CD1c-positive myeloid dendritic cell (primary cell): ENCODE results near the gene TNFRSF6B.
"Not testable (repeated sequence)": the region's sequence is repeated elsewhere in the genome, so short reads cannot be mapped to it uniquely, and the experiment has no call there.

Experiments used
- DNase-seq: peaks from one replicate; pipeline ENCODE4 v3.0.0-alpha.2; 2016; ENCODE audit errors: extremely low spot score

Gene TNFRSF6B

DNA sequence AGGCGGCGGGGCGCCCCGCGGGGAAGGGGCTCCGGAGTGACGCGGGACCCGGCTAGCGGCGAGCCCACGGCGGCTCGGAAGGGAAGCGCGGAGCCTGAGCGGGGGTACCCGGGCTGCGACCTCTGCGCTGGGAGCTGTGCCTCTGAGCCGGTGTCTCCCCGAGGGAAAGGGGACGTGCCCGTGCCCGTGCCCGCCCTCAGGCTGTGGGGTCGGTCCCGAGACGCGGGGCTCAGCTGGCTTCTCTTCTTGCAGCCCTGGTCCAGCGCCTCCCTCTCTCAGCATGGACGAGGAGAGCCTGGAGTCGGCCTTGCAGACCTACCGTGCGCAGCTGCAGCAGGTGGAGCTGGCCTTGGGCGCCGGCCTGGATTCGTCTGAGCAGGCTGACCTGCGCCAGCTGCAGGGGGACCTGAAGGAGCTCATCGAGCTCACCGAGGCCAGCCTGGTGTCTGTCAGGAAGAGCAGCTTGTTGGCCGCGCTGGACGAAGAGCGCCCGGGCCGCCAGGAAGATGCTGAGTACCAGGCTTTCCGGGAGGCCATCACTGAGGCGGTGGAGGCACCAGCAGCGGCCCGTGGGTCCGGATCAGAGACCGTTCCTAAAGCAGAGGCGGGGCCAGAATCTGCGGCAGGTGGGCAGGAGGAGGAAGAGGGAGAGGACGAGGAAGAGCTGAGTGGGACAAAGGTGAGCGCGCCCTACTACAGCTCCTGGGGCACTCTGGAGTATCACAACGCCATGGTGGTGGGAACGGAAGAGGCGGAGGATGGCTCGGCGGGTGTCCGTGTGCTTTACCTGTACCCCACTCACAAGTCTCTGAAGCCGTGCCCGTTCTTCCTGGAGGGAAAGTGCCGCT, 12.1 kb downstream of the TNFRSF6B start:
- peak; percentile 6 for DNase-seq

DNA sequence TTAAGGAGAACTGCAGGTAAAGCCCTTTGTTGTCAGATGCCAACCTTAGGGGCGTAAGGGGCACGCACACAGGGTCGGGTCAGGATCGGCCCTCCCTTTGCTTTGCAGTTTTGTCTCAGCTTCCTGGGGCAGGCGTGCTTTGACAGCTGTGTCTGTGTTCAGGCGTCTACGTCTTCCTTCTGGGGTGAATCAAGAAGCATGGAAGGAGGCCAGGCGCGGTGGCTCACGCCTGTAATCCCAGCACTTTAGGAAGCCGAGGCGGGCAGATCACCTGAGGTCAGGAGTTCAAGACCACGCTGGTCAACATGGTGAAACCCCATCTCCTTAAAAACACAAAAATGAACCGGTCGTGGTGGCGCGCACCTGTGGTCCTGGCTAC, 12.7 kb downstream of the TNFRSF6B start:
- no peak for DNase-seq

DNA sequence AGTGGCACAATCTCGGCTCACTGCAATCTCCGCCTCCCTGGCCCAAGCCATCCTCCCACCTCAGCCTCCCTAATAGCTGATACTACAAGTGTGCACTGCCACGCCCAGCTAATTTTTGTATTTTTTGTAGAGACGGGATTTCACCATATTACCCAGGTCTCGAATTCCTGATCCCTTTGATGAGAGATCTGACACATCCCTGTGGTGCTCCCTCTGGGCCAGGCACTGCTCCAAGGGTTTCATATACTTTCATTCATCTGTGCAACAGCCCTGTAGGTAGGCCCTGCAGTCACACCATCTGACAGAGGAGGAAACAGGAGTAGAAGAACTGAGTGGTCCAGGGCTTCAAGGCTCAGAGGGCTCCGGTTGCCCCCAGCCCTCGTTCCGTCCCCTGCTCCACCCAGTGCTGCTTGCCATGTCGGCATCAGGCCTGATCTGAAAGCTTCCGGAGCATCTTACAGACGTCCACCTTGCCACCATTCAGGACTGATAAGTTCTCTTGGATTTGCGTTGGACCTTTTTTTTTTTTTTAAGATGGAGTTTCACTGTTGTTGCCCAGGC, 14.7 kb downstream of the TNFRSF6B start:
- DNase-seq: no peak

DNA sequence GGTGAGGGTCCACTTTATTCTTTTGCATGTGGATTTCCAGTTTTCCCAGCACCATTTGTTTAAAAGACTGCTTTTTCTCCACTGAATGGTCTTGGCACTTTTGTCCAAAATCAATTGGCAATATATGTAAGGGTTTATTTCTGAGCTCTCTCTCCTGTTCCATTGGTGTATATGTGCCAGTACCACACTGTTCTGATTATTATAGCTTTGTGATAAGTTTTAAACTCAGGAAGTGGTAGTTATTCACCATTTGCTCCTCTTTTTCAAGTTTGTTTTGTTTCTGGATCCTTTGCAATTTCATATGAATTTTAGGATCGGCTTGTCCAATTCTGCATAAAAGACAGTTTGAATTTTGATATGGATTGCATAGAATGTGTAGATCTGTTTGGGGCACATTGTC, 15.7 kb downstream of the TNFRSF6B start:
- no peak for DNase-seq

DNA sequence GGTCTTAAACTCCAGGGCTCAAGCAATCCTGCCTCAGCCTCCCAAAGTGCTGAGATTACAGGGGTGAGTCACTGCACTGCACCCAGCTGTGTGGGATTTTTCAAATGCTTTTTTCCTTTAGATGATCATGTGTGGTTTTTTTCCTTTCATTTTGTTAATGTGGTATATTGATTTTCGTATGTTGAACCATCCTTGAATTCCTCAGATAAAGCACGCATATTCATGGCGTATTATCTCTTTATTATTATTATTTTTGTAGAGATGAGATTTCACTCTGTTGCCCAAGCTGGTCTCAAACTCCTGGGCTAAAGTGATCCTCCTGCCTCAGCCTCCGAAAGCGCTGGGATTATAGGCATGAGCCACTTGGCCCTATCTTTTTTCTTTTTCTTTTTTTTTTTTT, 18.4 kb downstream of the TNFRSF6B start:
- no peak for DNase-seq

DNA sequence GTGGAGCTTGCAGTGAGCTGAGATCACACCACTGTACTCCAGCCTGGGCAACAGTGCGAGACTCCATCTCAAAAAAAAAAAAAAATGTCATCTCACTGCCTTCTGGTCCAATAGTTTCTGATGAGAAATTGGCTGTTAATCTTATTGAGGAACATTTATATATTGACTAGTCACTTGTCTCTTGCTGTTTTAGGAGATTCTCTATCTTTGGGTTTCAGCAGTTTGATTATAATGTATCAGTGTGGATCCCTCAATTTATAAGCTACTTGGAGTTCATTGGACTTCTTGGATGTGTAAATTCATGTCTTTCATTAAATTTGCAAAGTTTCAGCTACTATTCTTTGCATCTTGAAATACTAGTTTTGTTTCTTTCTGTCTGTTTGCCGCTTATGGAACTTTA, 22.5 kb downstream of the TNFRSF6B start:
- DNase-seq: no peak

DNA sequence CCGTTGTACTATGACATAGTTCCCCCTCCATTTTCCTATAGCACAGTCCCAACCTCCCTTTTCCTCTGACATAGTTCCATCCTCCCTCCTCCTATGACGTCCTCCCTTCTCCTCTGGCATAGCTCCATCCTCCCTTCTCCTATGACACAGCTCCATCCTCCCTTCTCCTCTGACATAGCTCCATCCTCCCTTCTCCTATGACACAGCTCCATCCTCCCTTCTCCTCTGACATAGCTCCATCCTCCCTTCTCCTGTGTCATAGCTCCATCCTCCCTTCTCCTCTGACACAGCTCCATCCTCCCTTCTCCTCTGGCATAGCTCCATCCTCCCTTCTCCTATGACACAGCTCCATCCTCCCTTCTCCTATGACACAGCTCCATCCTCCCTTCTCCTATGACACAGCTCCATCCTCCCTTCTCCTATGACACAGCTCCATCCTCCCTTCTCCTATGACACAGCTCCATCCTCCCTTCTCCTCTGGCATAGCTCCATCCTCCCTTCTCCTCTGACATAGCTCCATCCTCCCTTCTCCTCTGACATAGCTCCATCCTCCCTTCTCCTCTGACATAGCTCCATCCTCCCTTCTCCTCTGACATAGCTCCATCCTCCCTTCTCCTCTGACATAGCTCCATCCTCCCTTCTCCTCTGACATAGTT, 26.6 kb downstream of the TNFRSF6B start:
- not testable (repeated sequence) for DNase-seq

DNA sequence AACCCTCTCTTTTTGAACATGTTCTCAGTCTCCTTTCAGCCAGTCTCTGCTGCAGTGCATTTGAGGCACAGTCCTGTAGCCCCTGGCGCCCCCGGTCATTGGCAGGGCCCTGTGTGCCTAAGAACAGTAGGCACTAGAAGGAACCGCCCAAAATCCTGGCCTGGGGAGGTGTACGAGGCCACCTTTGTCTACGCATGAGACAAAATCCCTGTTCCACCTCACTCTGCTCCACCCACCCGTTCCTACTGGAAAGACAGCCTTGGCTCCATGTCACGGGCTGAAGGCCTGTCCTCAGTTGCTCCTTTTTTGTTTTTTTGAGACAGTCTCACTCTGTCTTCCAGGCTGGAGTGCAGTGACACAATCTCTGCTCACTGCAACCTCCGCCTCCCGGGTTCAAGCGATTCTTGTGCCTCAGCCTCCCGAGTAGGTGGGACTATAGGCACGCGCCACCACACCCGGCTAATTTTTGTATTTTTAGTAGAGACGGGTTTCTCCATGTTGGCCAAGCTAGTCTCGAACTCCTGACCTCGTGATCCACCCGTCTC, 33.8 kb downstream of the TNFRSF6B start:
- not testable (repeated sequence) for DNase-seq

DNA sequence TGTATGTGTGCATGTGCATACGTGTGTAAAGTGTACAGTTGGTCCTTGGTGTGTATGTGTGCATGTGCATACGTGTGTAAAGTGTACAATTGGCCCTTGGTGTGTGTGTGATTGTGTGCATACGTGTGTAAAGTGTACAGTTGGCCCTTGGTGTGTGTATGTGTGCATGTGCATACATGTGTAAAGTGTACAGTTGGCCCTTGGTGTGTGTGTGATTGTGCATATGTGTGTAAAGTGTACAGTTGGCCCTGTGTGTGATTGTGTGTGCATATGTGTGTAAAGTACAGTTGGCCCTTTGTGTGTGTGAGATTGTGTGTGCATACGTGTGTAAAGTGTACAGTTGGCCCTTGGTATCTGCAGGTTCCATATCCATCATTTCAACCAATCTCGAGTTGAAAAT, 35.0 kb downstream of the TNFRSF6B start:
- no peak for DNase-seq

DNA sequence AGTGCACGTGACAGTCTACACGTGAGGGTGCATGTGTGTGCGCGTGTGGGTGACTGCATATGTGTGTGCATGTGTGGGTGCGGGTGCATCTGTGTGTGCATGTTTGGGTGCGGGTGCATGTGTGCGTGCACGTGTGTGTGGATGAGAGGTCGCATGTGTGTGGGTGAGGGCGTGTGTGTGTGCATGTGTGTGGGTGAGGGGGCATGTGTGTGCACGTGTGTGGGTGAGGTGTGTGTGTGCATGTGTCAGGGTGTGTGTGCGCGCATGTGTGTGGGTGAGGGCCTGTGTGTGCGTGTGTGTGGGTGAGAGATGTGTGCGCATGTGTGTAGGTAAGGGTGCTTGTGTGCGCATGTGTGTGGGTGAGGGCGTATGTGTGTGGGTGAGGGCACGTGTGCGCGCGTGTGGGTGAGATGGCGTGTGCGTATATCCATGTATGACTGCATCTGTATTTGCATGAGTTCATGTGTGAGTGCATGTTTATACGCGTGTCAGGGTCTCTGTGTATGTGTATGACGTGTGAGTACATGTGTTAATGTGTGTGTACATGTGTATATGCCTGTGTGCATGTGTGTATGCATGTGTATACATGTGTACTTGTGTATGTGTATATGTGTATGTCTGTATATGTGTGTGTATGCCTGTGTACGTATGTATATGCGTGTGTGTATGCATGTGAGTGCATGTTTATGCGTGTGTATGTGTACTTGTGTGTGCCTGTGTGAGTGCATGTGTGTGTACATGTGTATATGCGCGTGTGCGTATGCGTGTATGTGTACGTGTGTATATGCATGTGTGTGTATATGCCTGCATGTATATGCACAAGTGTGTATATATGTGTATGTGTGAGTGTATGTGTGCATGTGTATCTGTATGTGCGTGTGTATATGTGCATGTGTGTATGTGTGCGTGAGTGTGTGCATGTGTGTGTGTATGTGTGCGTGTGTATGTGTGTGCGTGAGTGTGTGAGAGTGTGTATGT, 36.0 kb downstream of the TNFRSF6B start:
- DNase-seq: no peak

DNA sequence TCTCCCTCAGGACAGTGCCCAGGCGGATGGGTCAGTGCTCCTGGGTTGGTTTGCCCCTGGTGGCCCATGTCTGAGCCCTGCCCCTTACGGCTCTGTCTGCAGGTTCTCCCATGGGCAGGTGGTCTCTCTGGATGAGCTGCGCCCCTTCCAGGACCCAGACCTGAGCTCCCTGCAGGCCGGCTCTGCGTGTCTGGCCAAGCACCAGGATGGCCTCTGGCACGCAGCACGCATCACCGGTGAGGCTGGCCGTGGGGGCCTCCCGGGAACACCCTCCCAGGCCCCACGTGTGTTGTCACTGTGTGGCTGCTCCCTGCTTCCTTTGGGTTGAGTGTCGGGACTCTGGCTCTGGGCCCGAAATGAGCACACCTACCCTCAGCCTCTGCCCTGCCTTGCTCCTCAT, 36.7 kb downstream of the TNFRSF6B start:
- no peak for DNase-seq

DNA sequence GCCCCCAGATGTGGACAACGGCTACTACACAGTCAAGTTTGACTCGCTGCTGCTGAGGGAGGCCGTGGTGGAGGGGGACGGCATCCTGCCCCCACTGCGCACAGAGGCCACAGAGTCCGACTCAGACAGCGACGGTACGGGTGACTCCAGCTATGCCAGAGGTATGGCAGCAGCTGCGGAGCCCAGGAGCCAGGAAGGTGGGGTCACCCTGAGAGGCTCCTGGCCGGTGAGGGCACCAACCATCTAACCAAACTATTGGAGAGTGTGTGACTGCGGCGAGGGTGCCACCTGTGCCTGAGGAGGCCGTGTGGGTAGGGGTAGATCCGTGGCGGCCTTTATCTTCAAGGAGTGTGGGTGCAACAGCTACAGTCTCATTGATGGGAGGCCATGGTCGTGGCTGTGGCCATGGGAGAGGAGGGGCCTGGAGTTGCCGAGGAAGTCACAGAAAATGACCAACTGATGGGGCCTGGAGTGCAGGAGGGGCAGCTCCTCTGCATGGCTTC, 37.2 kb downstream of the TNFRSF6B start:
- DNase-seq: no peak

DNA sequence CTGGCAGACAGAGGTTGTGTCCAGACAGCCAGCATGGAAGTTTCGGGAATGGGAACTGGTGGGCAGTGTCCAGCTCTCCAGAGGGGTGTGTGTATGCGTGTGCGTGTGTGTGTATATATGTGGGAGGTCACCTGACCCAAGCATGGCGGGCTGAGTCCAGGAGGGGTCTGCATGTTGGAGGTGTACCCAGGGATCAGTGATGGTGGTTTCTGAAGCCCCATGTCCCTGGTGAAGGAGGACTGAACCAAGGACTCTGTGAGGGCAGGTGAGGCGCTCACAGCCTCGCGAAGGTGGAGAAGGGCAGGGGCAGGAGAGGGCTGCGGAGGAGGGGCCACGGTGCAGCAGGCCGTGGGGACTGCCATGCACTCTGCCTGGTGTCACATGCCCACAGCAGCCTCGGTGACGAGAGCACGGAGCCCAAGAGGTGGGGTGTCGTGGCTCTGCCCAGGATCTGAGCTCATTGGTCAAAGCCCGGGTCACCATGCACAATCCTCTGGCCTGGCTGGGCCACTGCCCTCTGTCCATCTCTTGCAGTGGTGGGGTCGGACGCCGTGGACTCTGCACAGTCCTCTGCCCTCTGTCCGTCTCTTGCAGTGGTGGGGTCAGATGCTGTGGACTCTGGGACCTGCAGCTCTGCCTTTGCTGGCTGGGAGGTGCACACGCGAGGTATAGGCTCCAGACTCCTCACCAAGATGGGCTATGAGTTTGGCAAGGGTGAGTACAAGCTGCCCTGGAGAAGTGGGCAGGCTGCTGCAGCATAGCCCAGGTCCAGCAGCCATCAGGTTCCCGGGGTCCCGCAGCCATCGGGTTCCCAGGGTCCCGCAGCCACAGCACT, 37.9 kb downstream of the TNFRSF6B start:
- DNase-seq: no peak

DNA sequence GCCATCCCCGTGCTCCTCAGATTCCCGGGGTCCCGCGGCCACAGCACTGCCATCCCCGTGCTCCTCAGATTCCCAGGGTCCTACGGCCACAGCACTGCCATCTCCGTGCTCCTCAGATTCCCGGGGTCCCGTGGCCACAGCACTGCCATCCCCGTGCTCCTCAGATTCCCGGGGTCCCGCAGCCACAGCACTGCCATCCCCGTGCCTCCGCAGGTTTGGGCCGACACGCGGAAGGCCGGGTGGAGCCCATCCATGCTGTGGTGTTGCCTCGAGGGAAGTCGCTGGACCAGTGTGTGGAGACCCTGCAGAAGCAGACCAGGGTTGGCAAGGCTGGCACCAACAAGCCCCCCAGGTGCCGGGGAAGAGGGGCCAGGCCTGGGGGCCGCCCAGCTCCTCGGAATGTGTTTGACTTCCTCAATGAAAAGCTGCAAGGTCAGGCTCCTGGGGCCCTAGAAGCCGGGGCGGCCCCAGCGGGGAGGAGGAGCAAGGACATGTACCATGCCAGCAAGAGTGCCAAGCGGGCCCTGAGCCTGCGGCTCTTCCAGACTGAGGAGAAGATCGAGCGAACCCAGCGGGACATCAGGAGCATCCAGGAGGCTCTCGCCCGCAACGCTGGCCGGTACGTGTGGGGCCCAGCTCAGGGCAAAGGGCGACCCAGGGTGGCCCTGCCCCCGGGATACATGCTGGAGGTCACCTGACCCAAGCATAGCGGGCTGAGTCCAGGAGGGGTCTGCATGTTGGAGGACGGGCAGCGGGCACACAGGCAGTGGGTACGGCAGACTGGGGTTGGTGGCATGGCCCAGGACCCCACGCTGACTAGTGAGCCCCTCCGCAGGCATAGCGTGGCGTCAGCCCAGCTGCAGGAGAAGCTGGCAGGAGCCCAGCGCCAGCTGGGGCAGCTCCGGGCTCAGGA, 38.8 kb downstream of the TNFRSF6B start:
- DNase-seq: no peak

DNA sequence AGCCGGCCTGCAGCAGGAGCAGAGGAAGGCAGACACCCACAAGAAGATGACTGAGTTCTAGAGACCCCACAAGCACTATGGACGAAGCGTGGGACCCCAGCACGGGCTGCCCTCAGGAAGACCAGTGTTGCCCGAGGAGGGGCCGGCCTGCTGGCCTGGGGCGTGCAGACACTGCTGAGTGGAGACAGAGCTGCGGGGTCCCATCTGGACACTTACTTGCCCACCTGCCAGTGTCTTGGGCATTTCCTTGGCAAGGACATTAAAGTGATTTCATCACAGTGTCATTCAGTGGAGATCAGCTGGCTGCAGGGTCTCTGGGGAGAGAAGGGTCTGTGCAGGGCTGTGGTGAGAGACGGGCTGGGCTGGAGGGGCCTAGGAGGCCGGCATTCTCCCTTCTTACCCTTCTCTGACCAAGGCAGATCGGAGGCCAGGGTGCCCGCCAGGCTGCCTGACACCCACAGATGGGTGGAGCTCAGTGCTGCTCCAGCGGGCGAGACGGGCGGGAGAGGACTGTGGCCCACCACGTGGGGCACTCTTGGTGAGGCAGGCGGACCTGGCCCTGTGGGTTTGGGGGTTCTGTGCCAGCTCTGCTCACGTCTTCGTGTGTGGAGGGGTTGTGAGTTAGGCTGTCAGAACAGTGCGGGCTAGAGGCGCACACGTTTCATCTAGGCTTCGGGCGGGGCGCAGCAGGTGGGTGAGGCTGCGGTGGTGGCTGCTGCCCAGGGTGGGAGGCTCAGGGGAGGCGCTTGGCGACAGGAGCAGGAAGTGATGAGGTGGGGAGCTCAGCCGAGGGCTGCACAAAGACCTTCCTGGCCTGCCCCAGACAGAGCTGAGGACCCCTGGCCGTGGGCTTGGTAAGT, 39.6 kb downstream of the TNFRSF6B start, which contains the start of gene LIME1:
Gene LIME1 (plus strand): TSS at position 806 of the 860 bp plus-strand sequence. CDS start 886 bp downstream, outside the sequence.
- peak; percentile 44 for DNase-seq

DNA sequence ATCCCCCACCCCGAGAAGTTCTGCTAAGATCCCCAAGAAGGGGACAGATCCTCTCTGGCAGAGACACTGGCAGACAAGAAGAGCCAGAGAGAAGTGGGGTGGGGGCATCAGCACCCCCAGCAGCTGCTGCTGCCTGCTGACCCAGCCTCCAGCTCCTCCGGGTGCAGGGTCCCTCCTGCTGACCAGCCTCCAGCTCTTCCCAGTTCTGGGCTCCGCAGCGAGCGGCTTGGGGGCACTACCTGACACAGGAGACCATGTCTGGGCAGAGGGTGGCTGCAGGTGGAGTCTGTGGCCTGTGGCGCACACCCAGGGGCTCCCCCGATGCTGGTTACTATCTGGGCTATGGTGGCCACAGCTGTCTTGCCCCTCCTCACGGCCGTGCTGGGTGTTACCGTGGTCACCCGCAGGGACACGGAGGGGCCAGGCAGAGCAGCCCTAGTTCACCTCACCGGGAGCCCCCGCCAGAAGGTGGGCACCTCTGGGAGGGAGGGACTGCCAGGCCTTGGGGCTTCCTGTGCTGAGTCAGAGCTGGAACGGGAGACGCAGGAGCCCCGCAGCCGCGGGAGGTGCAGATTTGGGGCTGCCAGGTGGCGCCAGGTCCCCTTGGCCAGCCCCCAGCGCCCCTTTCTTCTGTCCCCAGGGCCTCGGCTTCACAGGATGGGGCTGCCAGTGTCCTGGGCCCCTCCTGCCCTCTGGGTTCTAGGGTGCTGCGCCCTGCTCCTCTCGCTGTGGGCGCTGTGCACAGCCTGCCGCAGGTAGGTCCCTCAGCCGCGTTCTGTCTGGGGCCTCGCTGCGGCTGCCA, 40.6 kb downstream of the TNFRSF6B start:
- no peak for DNase-seq

DNA sequence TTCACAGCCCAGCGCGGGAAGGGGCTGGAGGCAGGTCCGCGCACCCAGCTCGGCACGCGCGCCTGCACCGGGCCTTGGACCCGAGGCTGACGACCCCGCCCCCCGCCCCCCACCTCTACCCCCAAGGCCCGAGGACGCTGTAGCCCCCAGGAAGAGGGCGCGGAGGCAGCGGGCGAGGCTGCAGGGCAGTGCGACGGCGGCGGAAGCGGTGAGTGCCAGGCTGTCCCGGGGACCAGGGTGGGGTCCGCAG, 41.2 kb downstream of the TNFRSF6B start:
- DNase-seq: no peak
